K562 (cell line): ENCODE measurements around the gene STIL. TPM values are rescaled to one million over a fixed set of nuclear protein-coding genes. Genes with fewer than 3 reads are reported as not detected.

Experiments used
- AFF1 ChIP-seq, 2 experiments: fragments of 450-650 bp; IDR thresholded peaks; 2 replicates each; pipeline ENCODE4 v1.6.1; 2018; ENCODE audit warnings: mild to moderate bottlenecking in 2 of 2, low read depth in 1 of 2; ENCODE audit not compliant: partially characterized antibody in 2 of 2
- ERF ChIP-seq: fragments of 450-650 bp; formaldehyde crosslinking; IDR thresholded peaks from 2 replicates; pipeline ENCODE4 v1.4.0; 2020; ENCODE audit warnings: mild to moderate bottlenecking, mixed read lengths
- FOXJ2 ChIP-seq: fragments of 200-800 bp; sonication (Bioruptor generic); IDR thresholded peaks from 2 replicates; pipeline ENCODE4 v1.6.1; 2016; ENCODE audit warnings: missing genetic modification characterization, missing compliant biosample characterization
- FOXK2 ChIP-seq, 2 experiments: fragments of 450-650 bp; IDR thresholded peaks in 1 of 2; conservative IDR thresholded peaks in 1 of 2; 2 replicates each; pipeline ENCODE4 v1.6.1; 2016; ENCODE audit warnings: low read depth in 2 of 2, mild to moderate bottlenecking in 1 of 2
- FOXO4 ChIP-seq: fragments of 450-650 bp; formaldehyde crosslinking; IDR thresholded peaks from 2 replicates; pipeline ENCODE4 v1.4.0; 2020; ENCODE audit warnings: mild to moderate bottlenecking, moderate library complexity
- HDAC1 ChIP-seq, 2 experiments: fragments of 450-650 bp; IDR thresholded peaks; 2 replicates each; pipeline ENCODE4 v1.6.1; 2016 to 2017; ENCODE audit warnings: inconsistent platforms in 1 of 2, mild to moderate bottlenecking in 1 of 2, moderate library complexity in 1 of 2
- PHB2 ChIP-seq: fragments of 450-650 bp; IDR thresholded peaks from 2 replicates; pipeline ENCODE4 v1.6.1; 2017; ENCODE audit warnings: low read depth
- POLR2B ChIP-seq: fragments of 450-650 bp; IDR thresholded peaks from 2 replicates; pipeline ENCODE4 v1.6.1; 2018; ENCODE audit warnings: low read depth; ENCODE audit not compliant: partially characterized antibody
- SMARCC2 ChIP-seq: fragments of 450-650 bp; IDR thresholded peaks from 2 replicates; pipeline ENCODE4 v1.6.1; 2017; ENCODE audit warnings: antibody characterized with exemption, moderate library complexity, mild to moderate bottlenecking, low read depth
- SRSF3 ChIP-seq: fragments of 200-400 bp; formaldehyde crosslinking; IDR thresholded peaks from 2 replicates; pipeline ENCODE4 v1.6.1; 2016; ENCODE audit warnings: mild to moderate bottlenecking, low read length, moderate library complexity; ENCODE audit not compliant: insufficient read depth
- TCFL5 ChIP-seq: fragments of 250-450 bp; sonication (Bioruptor Pico); conservative IDR thresholded peaks from 2 replicates; pipeline ENCODE4 v1.6.1; 2021; ENCODE audit warnings: mild to moderate bottlenecking, moderate library complexity, matching md5 sums
- TEAD2 ChIP-seq: fragments of 450-650 bp; IDR thresholded peaks from 2 replicates; pipeline ENCODE4 v1.6.1; 2016; ENCODE audit warnings: missing genetic modification characterization, control low read depth, missing compliant biosample characterization
- ZEB2 ChIP-seq: fragments of 450-650 bp; IDR thresholded peaks from 2 replicates; pipeline ENCODE4 v1.6.1; 2016
- ZNF12 ChIP-seq: sonication (generic); formaldehyde crosslinking; IDR thresholded peaks from 2 replicates; pipeline ENCODE4 v1.4.0; 2020; ENCODE audit warnings: mild to moderate bottlenecking, missing genetic modification reagents
- ZNF324 ChIP-seq: fragments of 250-450 bp; sonication (Bioruptor Pico); IDR thresholded peaks from 2 replicates; pipeline ENCODE4 v1.4.0; 2020; ENCODE audit warnings: mild to moderate bottlenecking
- ZNF561 ChIP-seq: fragments of 450-650 bp; formaldehyde crosslinking; conservative IDR thresholded peaks from 2 replicates; pipeline ENCODE4 v1.4.0; 2020; ENCODE audit warnings: mild to moderate bottlenecking, moderate library complexity
- polyA plus RNA-seq, 8 experiments: library from polyadenylated mRNA; depleted of rRNA in 4 of 8; stranded (reverse) in 5 of 8; unstranded in 3 of 8; fragments of >200 nt; fragmentation: Nextera tagmentation in 2 of 8; fragmentation: Illumina TruSeq in 1 of 8; extraction: Ambion mirVana in 2 of 8; extraction: Trizol in 1 of 8; gene quantifications; 2 replicates each; pipeline versions ENCODE4 v1.2.1 to v1.2.3, GENCODE V29; 2011 to 2014; ENCODE audit warnings: inconsistent platforms in 1 of 8, missing spikeins in 1 of 8
- total RNA-seq, 7 experiments: library from RNA; depleted of rRNA in 6 of 7; stranded (reverse); fragments of >200 nt in 6 of 7; fragmentation: Illumina TruSeq in 2 of 7; extraction: Trizol in 2 of 7; gene quantifications; 2 replicates each; pipeline versions ENCODE4 v1.2.1 to v1.2.3, GENCODE V29; 2011 to 2021; ENCODE audit warnings: low replicate concordance in 1 of 7
- TF ChIP-seq, protein P1 (sequence below): IDR thresholded peaks from 2 replicates; pipeline ENCODE4 v1.6.1; 2016; ENCODE audit warnings: missing genetic modification characterization, missing compliant biosample characterization
- TF ChIP-seq, protein P2 (sequence below): fragments of 450-650 bp; IDR thresholded peaks from 2 replicates; pipeline ENCODE4 v1.6.1; 2016; ENCODE audit warnings: borderline replicate concordance

STIL gene
- total and polyA plus RNA-seq, 9 of the 15 experiments (the other 6 are each of a cell fraction or from before 2014, with no cell fraction given), result 10.5 to 77.4 (median 39.6) TPM

- TF ChIP-seq SRSF3 (no peak), ZNF561 (CRISPR knock-in tag) (no peak), POLR2B (no peak), TCFL5 (no peak), TEAD2 (tag) (0 out of 2 replicates have a peak, but pooled peaks have one; percentile 62), FOXJ2 (0 out of 2 replicates have a peak, but pooled peaks have one; percentile 9), PHB2 (0 out of 2 replicates have a peak, but pooled peaks have one; percentile 36), FOXK2 (conservative IDR thresholded peaks at IDR 0.05 in 1 of 2, IDR thresholded peaks at IDR 0.05 in 1 of 2; ENCODE audit: low read depth in 2 of 2) (peak; percentile 61 to 87; a peak in 2 of 4 replicates), ZEB2 (peak; percentile 51; the same call in 1 of the 2 replicates), SMARCC2 (0 out of 2 replicates have a peak, but pooled peaks have one; percentile 46), AFF1 (IDR thresholded peaks at IDR 0.05; ENCODE audit: low read depth in 1 of 2, partially characterized antibody in 2 of 2) (peak; percentile 23 to 72), ZNF12 (CRISPR knock-in tag) (peak; percentile 67), FOXO4 (CRISPR knock-in tag) (0 out of 2 replicates have a peak, but pooled peaks have one; percentile 54), HDAC1 (IDR thresholded peaks at IDR 0.05) (peak in 1 of 2 experiments; percentile 71; a peak in 2 of 4 replicates), ZNF324 (0 out of 2 replicates have a peak, but pooled peaks have one; percentile 31), ERF (CRISPR knock-in tag) (0 out of 2 replicates have a peak, but pooled peaks have one; percentile 51)
- TF ChIP-seq, protein P1, sequence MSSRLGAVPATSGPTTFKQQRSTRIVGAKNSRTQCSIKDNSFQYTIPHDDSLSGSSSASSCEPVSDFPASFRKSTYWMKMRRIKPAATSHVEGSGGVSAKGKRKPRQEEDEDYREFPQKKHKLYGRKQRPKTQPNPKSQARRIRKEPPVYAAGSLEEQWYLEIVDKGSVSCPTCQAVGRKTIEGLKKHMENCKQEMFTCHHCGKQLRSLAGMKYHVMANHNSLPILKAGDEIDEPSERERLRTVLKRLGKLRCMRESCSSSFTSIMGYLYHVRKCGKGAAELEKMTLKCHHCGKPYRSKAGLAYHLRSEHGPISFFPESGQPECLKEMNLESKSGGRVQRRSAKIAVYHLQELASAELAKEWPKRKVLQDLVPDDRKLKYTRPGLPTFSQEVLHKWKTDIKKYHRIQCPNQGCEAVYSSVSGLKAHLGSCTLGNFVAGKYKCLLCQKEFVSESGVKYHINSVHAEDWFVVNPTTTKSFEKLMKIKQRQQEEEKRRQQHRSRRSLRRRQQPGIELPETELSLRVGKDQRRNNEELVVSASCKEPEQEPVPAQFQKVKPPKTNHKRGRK (tag), result 0 out of 2 replicates have a peak, but pooled peaks have one; percentile 14
- TF ChIP-seq, protein P2, sequence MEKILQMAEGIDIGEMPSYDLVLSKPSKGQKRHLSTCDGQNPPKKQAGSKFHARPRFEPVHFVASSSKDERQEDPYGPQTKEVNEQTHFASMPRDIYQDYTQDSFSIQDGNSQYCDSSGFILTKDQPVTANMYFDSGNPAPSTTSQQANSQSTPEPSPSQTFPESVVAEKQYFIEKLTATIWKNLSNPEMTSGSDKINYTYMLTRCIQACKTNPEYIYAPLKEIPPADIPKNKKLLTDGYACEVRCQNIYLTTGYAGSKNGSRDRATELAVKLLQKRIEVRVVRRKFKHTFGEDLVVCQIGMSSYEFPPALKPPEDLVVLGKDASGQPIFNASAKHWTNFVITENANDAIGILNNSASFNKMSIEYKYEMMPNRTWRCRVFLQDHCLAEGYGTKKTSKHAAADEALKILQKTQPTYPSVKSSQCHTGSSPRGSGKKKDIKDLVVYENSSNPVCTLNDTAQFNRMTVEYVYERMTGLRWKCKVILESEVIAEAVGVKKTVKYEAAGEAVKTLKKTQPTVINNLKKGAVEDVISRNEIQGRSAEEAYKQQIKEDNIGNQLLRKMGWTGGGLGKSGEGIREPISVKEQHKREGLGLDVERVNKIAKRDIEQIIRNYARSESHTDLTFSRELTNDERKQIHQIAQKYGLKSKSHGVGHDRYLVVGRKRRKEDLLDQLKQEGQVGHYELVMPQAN, result peak; percentile 76
Measured at GRCh38 chr1:47332779-47333577, 19.0 kb upstream of the STIL start (continued).
